ENCODE measurements around the gene TGFBR3.

TGFBR3 gene

GRCh38 chr1:91803847-91804545 is 82.0 kb downstream of the TGFBR3 start:
- DNase-seq: no peak

- no peak for DNase-seq
Measured at GRCh38 chr1:91803123-91803522, 82.8 kb downstream of the TGFBR3 start.

GRCh38 chr1:91801496-91802115 is 84.3 kb downstream of the TGFBR3 start:
- no peak for DNase-seq

GRCh38 chr1:91799863-91800262 is 86.1 kb downstream of the TGFBR3 start:
- no peak for DNase-seq

- no peak for DNase-seq
Measured at GRCh38 chr1:91799159-91799558, 86.8 kb downstream of the TGFBR3 start.

GRCh38 chr1:91798740-91799139 is 87.2 kb downstream of the TGFBR3 start:
- no peak for DNase-seq

GRCh38 chr1:91798241-91798648 is 87.7 kb downstream of the TGFBR3 start:
- no peak for DNase-seq

- DNase-seq: no peak
Measured at GRCh38 chr1:91797164-91797563, 88.8 kb downstream of the TGFBR3 start.

- DNase-seq: no peak
Measured at GRCh38 chr1:91796390-91796654, 89.6 kb downstream of the TGFBR3 start.

GRCh38 chr1:91795591-91796389 is 90.2 kb downstream of the TGFBR3 start:
- DNase-seq: no peak

- no peak for DNase-seq
Measured at GRCh38 chr1:91793877-91794276, 92.1 kb downstream of the TGFBR3 start.

GRCh38 chr1:91793189-91793588 is 92.8 kb downstream of the TGFBR3 start:
- DNase-seq: no peak

- DNase-seq: no peak
Measured at GRCh38 chr1:91792489-91793071, 93.4 kb downstream of the TGFBR3 start.

- DNase-seq: no peak
Measured at GRCh38 chr1:91791691-91792488, 94.1 kb downstream of the TGFBR3 start.

GRCh38 chr1:91791103-91791502 is 94.8 kb downstream of the TGFBR3 start:
- no peak for DNase-seq

- DNase-seq: no peak
Measured at GRCh38 chr1:91790392-91790791, 95.6 kb downstream of the TGFBR3 start.

- no peak for DNase-seq
Measured at GRCh38 chr1:91789273-91789997, 96.5 kb downstream of the TGFBR3 start.

GRCh38 chr1:91787919-91788318 is 98.0 kb downstream of the TGFBR3 start:
- no peak for DNase-seq

GRCh38 chr1:91784616-91785015 is 101.3 kb downstream of the TGFBR3 start:
- no peak for DNase-seq

- DNase-seq: no peak
Measured at GRCh38 chr1:91784191-91784590, 101.8 kb downstream of the TGFBR3 start.
